Tibial artery (tissue), 4 donors: ENCODE results near the gene LRIF1.
"Not testable (repeated sequence)": the region's sequence is repeated elsewhere in the genome, so short reads cannot be mapped to it uniquely, and the experiment has no call there.

ENCODE experiments used
- DNase-seq, 2 donors: peaks; one replicate each; pipeline ENCODE4 v3.0.0-alpha.2; 2019
- H3K27ac ChIP-seq, 2 donors: fragments of 200-600 bp; sonication (generic) in 1 of 2; 1 replicate in 1 of 2; 2 replicates in 1 of 2; pipeline ENCODE4 v1.5.1; 2018 to 2019; ENCODE audit warnings: mild to moderate bottlenecking in 1 of 2
- H3K27me3 ChIP-seq, 2 donors: fragments of 200-600 bp; sonication (generic) in 1 of 2; one replicate each; pipeline versions ENCODE4 v1.5.1 to v1.6.0; 2016 to 2019
- H3K36me3 ChIP-seq, 3 donors: fragments of 200-600 bp; sonication (generic) in 2 of 3; one replicate each; pipeline ENCODE4 v1.5.1; 2016 to 2019; ENCODE audit warnings: mild to moderate bottlenecking in 2 of 3
- H3K4me1 ChIP-seq, 4 donors: fragments of 200-600 bp; sonication (generic) in 2 of 4; 1 replicate in 3 of 4; 2 replicates in 1 of 4; pipeline ENCODE4 v1.5.1; 2016 to 2019
- H3K4me3 ChIP-seq, 2 donors: fragments of 200-600 bp; sonication (generic) in 1 of 2; 1 replicate in 1 of 2; 2 replicates in 1 of 2; pipeline ENCODE4 v1.5.1; 2018 to 2019; ENCODE audit warnings: mild to moderate bottlenecking in 2 of 2
- H3K9me3 ChIP-seq, 3 donors: fragments of 200-600 bp; sonication (generic) in 1 of 3; one replicate each; pipeline ENCODE4 v1.5.1; 2016 to 2019
- intact Hi-C: fragments of 100-400 bp; cut with DNase I; formaldehyde crosslinking; loops from one replicate; pipeline ENCODE4 v1.15.0; 2023; ENCODE audit warnings: low total_unique reads
- TF ChIP-seq, protein P1 (sequence below), 2 experiments: fragments of 200-600 bp in 1 of 2; fragments of 450-650 bp in 1 of 2; IDR thresholded peaks; one replicate each; pipeline ENCODE4 v1.5.1; 2017 to 2019; ENCODE audit warnings: antibody characterized with exemption in 2 of 2, mild to moderate bottlenecking in 1 of 2, moderate library complexity in 1 of 2

LRIF1 gene

DNA sequence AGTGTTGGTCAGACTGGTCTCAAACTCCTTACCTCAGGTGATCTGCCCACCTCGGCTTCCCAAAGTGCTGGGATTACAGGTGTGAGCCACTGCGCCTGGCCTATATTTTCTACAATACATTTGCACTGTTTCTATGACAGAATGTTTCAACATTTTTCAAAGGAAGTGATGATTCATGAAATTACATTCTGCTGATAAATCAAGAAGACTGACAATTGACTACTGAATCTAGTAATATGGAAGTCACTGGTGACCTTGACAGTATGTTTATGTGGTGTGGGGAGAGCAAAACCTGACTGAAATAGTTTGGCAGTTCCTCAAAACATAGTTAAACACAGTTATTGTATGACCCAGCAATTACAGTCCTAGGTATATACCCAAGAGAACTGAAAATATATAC is 18.1 kb downstream of the LRIF1 start:
- Histone ChIP-seq H3K4me1 (no peaks in the 10 kb centered on the region), H3K9me3 (peaks cover 0 to 29% (median 3%) of the 10 kb centered on the region in 3 donors), H3K4me3 (no peak overlapping the region), H3K27ac (no peak overlapping the region), H3K36me3 (peaks cover 29 to 36% (median 30%) of the 10 kb centered on the region in 3 donors), H3K27me3 (no peaks in the 10 kb centered on the region)
- intact Hi-C loops, result no loop called here
- no peak for DNase-seq
- TF ChIP-seq, protein P1, sequence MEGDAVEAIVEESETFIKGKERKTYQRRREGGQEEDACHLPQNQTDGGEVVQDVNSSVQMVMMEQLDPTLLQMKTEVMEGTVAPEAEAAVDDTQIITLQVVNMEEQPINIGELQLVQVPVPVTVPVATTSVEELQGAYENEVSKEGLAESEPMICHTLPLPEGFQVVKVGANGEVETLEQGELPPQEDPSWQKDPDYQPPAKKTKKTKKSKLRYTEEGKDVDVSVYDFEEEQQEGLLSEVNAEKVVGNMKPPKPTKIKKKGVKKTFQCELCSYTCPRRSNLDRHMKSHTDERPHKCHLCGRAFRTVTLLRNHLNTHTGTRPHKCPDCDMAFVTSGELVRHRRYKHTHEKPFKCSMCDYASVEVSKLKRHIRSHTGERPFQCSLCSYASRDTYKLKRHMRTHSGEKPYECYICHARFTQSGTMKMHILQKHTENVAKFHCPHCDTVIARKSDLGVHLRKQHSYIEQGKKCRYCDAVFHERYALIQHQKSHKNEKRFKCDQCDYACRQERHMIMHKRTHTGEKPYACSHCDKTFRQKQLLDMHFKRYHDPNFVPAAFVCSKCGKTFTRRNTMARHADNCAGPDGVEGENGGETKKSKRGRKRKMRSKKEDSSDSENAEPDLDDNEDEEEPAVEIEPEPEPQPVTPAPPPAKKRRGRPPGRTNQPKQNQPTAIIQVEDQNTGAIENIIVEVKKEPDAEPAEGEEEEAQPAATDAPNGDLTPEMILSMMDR (IDR thresholded peaks at IDR 0.05), result no peak

DNA sequence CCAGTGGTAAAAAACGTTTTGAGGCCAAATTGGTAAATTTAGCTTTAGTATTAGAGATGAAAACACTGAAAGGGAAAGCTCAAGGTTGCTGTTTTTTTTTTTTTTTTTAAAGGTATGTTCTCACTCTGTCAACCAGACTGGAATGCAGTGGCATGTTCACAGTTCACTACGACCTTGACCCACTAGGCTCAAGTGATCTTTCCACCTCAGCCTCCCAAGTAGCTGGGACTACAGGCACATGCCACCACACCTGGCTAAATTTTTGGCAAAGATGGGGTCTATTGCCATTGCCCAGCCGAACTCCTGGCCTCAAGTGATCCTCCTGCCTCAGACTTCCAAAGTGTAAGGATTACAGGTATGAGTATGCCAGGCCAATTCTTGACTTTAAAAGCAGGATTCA is 18.9 kb downstream of the LRIF1 start:
- intact Hi-C loops, result no loop called here
- TF ChIP-seq, protein P1 (IDR thresholded peaks at IDR 0.05), result no peak
- H3K9me3 ChIP-seq, result peaks cover 0 to 27% (median 3%) of the 10 kb centered on the region in 3 donors

DNA sequence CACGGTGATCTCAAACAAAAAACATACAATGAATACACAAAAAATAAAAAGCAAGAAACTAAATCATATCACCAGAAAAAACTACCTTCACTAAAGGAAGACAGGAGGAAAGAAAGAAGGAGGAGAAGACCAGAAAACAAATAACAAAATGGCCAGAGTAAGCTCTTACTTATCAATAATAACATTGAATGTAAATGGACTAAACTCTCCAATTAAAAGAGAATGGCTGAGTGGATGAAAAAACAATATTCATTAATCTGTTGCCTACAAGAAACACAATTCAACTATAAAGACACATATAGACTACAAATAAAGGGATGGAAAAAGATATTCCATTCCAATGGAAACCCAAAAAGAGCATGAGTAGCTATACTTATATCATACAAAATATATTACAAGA is 27.2 kb downstream of the LRIF1 start:
- TF ChIP-seq, protein P1 (IDR thresholded peaks at IDR 0.05), result no peak
- no peak overlapping the region for H3K4me3 ChIP-seq
- H3K36me3 ChIP-seq, result no peaks in the 10 kb centered on the region
- no peak for DNase-seq
- H3K27ac ChIP-seq, result no peak overlapping the region
- no peaks in the 10 kb centered on the region for H3K27me3 ChIP-seq
- peaks cover 4 to 35% (median 13%) of the 10 kb centered on the region in 3 donors for H3K9me3 ChIP-seq
- intact Hi-C loops, result no loop called here
- no peaks in the 10 kb centered on the region for H3K4me1 ChIP-seq

More for the DNA sequence above, 18.9 kb downstream of the LRIF1 start:
- H3K27me3 ChIP-seq, result no peaks in the 10 kb centered on the region
- H3K4me3 ChIP-seq, result no peak overlapping the region
- no peak for DNase-seq
- no peaks in the 10 kb centered on the region for H3K4me1 ChIP-seq
- H3K27ac ChIP-seq, result no peak overlapping the region
- peaks cover 21 to 28% (median 27%) of the 10 kb centered on the region in 3 donors for H3K36me3 ChIP-seq

DNA sequence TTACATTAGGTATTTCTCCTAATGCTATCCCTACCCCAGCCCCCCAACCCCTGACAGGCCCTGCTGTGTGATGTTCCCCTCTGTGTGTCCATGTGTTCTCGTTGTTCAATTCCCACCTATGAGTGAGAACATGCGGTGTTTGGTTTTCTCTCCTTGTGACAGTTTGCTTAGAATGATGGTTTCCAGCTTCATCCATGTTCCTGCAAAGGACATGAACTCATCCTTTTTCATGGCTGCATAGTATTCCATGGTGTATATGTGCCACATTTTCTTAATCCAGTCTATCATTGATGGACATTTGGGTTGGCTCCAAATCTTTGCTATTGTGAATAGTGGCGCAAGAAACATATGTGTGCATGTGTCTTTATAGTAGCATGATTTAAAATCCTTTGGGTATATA is 32.6 kb downstream of the LRIF1 start:
- H3K9me3 ChIP-seq, result peaks cover 4 to 40% (median 19%) of the 10 kb centered on the region in 3 donors
- DNase-seq, H3K4me1 ChIP-seq, H3K36me3 ChIP-seq, intact Hi-C loops, H3K4me3 ChIP-seq, H3K27me3 ChIP-seq, H3K27ac ChIP-seq: not testable (repeated sequence)

DNA sequence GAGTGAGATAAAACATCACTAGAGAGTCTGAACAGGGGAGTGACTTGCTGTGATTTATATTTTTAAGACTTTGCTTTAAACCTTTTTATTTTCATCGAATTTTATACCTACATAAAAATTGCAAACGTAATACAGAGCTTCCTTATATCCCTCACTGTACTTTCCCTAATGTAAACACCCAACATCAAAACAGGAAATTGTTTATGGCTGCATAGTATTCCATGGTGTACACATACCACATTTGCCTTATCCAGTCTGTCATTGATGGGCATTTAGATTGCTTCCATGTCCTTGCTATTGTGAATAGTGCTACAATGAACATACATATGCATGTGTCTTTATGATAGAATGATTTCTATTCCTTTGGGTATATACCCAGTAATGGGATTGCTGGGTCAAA is 34.8 kb downstream of the LRIF1 start:
- intact Hi-C loops, result no loop called here
- TF ChIP-seq, protein P1 (IDR thresholded peaks at IDR 0.05), result no peak
- peaks cover 4 to 26% (median 7%) of the 10 kb centered on the region in 3 donors for H3K9me3 ChIP-seq
- H3K4me3 ChIP-seq, result no peak overlapping the region
- no peaks in the 10 kb centered on the region for H3K27me3 ChIP-seq
- H3K27ac ChIP-seq, result no peak overlapping the region
- no peak for DNase-seq
- no peaks in the 10 kb centered on the region for H3K4me1 ChIP-seq
- H3K36me3 ChIP-seq, result no peaks in the 10 kb centered on the region

- Histone ChIP-seq H3K27me3 (no peaks in the 10 kb centered on the region), H3K4me1 (no peaks in the 10 kb centered on the region), H3K27ac (no peak overlapping the region), H3K4me3 (no peak overlapping the region), H3K36me3 (no peaks in the 10 kb centered on the region), H3K9me3 (peaks cover 4 to 19% (median 7%) of the 10 kb centered on the region in 3 donors)
- intact Hi-C loops, result no loop called here
- DNase-seq, result no peak
- TF ChIP-seq, protein P1 (IDR thresholded peaks at IDR 0.05), result no peak
Observed at GRCh38 chr1:110928191-110928590, 35.5 kb downstream of the LRIF1 start.
